GM19035 (cell line): Measurements from ENCODE around the gene TBC1D8.

Experiments
- ATAC-seq: cut with Tn5 transposase; IDR thresholded peaks from one replicate; pipeline ENCODE4 v1.9.1; 2021; ENCODE audit not compliant: unreplicated experiment

The TBC1D8 gene

DNA sequence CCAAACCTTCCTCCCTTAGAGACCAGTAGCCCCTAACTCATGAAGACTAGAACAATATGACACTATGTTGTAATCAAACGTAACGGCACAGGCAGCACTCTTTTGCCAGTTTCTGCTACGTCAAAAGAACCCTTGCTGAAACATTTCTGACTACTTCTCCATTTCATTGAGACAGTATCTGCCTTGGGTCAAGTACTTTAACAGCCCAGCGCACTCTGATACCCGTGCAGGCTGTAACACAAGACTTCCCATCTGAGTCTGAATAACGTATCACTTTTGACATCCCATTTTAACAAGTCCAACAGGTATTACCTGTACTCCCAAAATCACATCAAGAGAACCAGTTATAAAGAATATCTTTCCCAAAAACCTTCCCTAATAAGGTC is 38.4 kb downstream of the TBC1D8 start:
- ATAC-seq, result no peak

DNA sequence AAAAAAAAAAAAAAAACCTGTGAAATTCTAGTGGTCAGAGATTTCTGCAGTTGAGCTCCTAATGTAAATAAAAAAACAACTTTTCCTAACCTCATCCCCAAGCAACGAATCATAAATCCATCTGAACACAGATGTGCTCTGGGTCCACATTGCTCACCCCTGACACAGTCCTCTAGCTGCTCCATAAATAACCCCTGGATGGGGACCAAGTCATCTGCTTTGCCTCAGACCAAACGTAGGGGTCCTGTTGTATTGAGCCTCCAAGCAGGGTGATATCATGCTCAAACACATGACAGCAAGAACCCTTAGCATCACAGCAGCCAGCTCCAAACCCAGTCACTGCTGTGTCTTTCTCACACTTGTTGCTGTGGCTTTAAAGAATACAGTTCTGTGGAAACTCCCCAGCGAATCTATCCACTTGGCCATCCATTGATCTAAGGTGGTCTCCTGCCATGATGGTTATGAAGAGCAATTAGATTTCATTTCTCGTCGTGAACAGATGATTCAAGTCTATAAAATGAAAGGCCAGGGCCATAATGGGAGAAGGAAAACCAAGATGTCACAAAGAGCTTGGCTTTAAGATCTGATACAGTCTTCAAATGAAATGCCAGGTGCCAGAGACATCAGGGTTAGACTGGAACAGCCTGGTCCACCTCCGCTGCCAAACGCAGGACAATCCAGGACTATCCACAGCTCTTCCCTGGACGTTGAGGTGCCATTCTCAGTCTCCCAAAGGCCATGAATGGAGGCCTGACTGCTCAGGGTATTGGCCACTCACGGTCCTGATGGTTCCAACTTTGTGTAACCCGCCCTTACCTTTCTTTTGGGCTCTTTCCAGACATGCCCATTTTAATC is 39.0 kb downstream of the TBC1D8 start:
- ATAC-seq, result no peak

DNA sequence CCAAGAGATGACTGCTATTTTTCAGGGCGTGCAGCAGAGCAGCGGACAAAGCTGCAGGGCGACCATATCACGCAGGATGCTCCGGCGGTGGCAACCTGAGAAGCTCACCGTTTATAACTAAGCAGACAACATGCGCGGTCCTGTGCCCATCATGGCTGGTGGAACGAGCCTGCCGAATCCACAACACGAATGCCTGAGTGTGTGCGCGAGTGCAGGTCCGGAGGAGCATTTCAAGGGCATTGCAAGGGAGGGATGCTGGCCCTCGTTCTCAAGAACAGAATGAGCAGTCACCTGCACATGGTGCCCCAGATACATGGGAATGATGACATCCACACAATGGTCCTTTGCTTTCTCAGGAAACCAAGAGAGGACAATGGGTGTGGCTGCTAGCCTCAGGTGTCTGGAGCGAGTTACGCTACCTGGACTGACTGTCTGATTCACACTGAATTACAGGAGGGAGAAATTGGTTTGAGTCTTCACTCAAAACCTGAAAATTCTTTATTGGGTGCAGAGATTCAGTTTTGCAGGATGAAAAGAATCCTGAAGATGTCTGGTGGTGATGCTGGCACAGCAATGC is 39.8 kb downstream of the TBC1D8 start:
- ATAC-seq, result no peak

DNA sequence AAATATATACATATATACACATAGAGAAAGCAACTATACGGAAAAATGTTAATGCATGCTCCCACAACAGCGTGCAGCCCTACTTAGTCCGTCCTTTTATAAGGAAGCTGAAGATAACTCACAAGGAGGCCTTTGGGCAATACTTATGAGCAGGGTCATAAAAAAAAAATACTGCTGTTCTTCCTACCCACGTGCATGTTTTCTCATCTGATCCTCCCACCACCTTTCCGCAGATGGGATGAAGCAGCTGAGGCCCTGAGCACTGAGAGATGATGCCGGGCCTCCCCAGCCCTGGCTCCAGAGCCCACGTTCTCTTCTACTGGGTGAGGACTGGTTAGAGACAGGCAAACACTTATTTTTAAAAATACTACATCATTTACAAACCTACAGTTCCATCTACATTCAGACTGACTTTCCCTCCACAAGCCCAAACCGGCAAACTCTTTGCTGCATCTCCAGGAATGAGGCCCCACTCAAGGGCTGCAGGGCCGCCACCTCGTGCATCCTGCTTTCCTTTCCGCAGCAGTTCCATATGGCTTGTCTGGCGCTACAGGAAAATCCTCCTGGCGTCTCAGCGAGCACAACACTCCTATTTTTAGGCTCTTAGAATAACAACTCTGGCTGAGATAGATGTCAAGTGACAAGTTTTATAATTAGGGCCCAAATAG is 41.6 kb downstream of the TBC1D8 start:
- ATAC-seq, result no peak

DNA sequence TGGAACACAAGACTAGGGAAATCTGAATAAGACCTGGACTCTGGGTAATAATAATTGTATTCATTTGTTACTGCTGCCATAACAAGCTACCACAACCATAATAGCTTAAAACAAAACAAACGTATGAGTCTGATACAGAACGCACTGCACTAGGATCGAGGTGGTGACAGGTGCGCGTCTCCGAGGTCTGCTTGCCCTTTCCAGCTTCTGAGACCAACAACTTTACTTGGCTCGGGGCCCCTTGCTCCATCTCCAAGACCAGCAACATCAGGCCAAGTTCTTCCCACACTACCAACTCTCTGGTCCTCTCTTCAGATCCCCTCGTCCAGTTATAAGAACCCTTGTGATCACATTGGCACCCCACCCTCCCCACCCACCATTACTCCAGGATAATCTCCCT is 42.8 kb downstream of the TBC1D8 start:
- no peak for ATAC-seq

DNA sequence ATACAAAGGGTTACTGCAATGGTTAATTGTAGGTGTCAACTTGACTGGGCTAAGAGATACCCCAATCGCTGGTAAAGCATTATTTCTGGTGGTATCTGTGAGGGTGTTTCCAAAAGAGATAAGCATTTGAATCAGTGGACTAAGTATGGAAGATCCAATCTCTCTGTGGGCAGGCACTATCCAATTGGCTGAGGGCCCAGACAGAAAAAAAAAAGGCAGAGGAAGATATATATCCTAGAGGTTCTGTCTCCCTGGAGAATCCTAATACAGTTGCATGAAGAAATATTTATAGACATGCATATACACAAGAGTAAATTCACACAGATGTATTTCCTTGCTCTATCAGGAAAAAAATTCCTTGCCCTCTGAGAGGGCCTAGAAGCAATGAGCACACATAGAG is 43.9 kb downstream of the TBC1D8 start:
- ATAC-seq, result no peak

DNA sequence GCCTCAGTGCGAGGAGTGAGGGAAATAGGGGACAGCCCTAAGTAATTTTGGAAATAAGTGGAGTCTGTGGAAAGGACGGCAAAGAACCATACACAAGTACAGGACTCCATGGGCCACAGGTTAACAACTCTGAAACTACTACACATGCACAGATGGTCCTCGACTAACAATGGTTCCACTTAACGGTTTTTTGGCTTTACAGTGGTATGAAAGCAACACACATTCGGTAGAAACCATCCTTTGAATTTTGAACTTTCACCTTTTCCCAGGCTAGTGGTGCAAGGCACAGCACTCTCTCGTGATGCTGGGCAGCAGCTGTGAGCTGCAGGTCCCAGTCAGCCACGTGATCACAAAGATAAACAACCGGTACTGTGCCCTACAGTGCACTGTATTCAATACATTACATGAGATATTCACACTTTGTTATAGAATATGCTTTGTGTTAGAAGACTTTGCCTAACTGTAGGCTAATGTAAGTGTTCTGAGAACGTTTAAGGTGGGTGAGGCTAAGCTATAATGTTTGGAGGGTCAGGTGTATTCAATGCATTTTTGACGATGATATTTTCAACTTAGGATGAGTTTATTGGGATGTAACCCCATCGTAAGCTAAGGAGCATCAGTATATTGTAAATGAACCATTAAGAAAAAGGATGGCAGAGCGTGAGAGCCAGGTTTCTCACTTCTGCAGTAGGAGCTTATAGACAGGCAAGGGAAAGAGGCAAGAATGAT is 44.6 kb downstream of the TBC1D8 start:
- ATAC-seq, result no peak

DNA sequence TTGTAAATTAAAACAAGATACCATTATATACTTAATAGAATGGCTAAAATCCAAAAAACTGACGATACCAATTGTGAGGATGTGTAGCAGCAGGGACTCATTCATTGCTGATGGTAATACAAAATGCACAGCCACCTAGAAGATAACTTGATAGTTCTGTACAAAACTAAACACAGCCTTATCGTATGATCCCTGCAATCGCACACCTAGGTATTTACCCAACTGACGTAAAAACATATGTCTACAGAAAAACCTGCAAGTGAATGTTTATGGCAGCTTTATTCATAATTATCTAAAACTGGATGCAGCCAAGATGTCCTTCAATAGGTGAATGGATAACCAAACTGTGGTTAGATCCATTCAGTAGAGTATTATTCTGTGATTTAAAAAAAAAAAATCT is 45.5 kb downstream of the TBC1D8 start:
- no peak for ATAC-seq

DNA sequence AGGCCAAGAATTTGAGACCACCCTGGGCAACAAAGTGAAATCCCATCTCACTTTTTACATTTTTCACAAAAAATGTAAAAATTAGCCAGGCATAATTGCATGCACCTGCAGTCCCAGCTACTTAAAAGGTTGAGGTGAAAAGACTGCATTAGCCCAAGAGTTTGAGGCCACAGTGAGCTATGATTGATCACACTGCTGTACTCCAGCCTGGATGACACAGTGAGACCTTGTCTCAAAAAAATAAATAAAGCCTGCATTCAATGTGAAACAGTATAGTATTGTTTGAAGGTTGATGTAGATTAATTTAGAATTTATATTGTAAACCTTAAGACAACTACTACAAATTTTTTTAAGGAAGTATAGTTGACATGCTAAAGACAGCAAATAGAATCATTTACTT is 53.5 kb downstream of the TBC1D8 start:
- ATAC-seq, result no peak

DNA sequence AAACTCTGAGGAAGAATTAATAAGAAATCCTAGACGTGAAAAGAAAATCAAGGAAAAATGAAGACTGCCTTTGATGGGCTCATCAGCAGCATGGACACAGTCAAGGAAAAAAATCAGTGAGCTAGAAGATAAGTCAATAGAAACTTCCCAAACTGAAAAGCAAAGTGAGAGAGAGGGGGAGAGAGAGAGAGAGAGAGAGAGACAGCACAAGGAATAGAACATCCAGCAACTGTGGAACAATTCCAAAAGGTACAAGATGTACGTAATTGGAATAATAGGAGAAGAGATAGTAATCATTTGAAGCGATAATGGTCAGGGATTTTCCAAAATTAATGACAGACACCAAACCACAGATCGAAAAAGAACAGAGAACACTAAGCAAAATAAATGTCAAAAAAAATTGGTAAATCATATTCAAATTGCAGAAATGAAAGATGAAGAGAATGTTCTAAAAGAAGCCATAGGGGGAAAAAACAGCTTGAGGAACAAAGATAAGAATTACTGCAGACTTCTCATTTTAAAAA is 54.5 kb downstream of the TBC1D8 start:
- no peak for ATAC-seq

DNA sequence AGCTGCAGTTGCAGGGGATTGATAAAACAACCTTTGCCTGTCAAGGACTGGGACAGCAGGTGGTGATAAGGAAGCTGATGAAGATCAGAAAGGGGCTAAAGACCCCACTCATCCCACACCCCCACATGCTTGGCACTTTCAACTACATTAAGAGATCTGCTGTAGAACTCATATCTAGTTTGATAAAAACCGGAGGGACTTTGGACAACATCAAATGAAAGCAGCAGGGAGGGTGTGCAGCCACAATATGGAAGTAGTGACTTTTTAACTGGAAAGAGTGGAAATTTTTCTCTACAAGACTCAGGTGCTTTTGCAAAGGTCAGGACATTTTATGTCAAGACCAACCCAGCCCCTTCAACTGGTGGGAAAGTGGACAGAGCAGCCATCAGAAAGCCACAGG is 56.8 kb downstream of the TBC1D8 start:
- ATAC-seq, result no peak

DNA sequence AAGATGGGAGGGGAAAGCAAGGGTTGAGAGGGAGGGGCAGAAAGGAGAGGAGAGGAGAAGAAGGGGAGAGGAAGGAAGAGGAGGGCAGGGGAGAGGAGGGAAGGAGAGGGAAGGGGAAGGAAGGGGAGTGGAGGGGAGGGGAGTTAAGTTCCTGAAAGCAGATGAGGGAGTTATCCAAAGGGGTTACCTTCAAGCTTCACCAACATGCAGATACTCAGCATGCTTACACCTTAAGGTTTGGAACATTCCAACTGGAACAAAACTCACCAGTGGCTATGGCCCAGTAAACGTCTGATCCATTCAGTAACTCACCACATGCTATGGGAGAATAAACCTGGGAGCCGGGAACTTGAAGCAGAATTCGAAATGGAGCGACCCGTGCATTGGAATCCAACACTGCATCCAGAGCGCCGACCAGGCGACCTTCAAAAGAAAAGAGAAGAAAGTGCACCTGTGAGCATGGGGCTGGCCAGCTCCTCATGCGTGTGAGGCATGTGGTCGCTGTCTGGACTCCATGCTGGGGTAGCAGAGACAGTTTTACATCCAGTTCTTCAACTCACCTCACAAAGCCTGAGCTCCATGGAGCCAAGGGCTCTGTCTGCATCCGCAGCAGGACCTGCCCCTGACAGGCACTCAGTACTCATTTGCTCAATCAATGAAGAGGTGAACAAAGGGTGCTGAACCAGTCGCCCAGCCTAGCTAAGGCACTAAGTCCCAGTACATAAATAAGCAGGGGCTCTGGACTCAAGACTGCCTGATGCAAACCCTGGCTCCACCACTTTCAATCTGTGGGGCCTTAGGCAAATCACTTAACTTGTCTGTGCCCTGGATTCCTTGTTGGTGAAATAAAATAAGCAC is 61.0 kb downstream of the TBC1D8 start:
- ATAC-seq, result no peak

DNA sequence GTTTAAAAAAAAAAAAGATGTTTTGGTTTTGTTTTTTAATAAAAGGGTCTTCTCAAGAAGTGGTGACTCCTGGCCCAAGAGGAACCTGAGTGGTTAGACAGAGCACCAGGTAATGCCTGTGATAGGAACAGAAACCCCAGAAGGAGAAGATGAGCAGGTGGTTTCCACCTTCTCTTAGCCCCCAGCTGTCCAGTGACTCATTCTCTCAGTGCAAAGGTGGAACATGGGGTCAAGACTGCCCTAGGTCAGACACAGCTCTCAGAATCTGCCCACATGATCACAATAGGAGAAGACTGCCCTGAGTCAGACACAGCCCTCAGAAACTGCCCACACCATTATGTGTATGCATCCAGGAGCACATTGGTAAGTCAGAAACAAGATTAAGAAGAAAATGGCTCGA is 61.8 kb downstream of the TBC1D8 start:
- peak; percentile 97 for ATAC-seq

DNA sequence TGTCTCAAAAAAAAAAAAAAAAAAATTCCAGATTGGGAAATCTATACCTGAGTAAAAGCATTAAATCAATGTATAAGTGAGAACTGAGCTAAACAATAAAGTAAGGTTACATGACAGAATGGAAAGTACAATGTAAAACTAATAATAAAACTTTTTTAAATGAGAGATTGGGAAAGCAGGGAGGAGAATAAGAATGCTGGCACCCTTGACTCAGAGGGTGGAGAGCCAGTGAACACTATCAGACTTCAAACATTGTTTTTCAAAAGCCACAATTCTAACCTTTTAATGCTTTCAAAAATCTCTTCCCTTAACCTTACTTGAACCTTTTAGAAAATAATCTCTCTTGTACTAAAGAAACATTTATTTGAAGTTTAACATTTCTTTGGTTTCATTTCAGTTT is 63.5 kb downstream of the TBC1D8 start:
- no peak for ATAC-seq

DNA sequence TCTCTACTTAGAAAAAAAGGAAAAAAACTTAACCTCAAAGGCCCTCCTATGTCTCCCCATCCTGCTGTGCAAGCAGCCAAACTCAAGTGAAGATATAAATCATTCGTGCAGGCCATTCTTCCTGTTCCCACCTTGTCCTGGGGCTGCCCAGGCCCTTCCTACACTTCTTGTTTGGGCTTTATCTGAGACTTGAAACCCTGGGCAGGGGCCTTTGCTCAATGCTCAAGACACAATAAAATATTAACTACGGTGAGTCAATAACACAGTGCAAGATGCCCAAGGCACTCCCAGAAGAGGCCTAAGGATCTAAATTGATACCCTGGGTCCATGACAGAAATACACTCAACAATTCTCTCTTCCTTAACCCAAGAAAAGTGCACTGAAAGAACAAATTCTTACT is 67.6 kb downstream of the TBC1D8 start:
- no peak for ATAC-seq

DNA sequence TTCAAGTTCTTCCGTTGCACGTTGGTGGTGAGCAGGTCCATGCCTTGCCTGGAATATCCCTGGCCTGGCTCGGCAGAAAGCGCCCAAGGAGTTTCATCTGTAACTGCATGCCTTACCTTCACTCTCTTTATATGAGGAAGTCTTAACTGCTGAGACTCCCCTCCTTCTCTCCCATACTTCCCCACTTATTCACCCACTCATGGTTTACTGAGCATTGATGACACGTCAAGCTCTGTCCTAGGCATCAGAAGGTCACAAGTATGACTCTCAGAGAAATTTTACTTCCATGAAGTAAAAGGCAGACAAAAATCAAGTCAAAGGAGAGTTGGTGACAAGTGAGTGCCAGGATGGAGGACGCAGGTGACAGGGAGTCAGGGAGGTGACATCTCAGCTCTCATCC is 68.2 kb downstream of the TBC1D8 start:
- ATAC-seq, result no peak

DNA sequence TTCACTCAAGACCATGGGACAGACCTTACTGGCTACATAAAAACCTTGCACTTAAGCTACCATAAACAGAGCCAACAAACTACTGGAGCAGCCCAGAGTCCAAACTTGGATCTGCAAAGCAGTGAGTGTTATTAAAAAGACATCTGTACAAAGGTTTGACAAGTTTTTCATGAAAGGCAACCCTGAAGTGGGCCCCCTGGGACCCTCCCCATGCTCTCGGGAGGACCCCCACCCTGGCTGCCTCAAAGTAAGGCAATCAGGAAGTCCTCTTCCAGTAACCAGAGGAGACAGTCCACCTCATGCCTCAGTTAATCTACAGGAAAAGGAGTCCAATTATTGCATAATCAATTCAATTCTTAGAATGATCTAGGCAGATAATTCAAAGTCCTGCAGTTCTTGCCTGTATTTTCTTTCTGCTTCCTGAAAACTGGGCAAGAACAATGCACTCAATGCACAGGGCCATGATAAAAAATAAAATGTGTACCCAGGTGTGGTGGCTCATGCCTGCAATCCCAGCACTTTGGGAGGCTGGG is 69.7 kb downstream of the TBC1D8 start:
- no peak for ATAC-seq

DNA sequence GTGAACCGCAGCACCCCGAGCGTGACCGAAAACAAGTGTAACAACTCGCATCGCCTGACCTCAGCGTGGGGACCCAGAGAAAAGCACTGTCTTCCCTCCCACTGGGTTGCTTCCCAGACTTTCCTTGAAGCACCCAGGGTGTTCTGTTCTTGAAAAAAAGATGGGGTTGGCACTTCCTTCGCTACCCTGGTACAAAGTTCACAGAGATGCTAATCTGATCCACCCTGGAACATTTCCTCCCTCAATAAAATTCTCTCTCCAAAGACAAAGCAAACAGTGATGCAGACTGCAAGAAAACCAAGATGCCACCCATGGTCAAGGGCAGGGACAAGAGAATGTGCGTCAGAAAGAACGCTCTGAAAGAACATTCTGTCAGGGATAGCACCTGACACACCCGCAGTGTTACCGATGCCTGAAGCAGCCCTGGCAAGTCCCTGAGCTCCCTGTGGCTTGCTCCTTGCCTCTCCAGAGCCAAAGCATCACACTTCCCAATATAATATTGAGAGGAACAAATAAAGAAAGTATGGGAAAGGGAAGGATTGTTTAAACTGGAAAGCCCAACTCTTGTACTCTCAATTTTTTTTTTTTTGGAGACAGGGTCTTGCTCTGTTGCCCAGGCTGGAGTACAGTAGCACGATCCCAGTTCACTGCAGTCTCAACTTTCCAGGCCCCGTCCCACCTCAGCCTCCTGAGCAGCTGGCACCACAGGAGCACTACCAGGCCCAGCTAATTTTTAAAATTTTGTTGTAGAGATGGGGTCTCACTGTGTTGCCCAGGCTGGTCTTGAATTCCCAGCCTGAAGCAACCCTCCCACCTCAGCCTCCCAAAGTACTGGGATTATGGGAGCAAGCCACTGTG is 70.7 kb downstream of the TBC1D8 start:
- ATAC-seq, result no peak

DNA sequence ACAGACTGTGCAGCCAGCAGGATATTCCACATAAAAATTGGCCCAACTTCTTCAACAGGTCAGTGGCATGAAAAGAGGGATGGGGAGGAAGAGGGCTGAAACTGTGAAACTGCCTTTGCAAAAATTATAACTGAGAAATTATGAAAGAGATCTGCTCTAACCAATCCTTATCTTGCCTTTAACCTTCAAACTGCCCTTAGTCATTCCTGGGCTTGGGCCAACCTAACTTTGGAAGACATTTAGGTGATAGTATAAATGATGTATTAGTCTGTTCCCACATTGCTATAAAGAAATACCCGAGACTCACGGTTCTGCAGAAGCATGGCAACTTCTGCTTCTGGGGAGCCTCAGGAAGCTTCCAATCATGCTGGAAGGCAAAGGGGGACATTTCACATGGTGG is 74.6 kb downstream of the TBC1D8 start:
- ATAC-seq, result no peak
